NCI-H446 (cell line): ENCODE measurements around the gene SALL4.
"Not testable (repeated sequence)": the region's sequence is repeated elsewhere in the genome, so short reads cannot be mapped to it uniquely, and the experiment has no call there.

Experiments
- DNase-seq, 2 experiments: peaks; one replicate each; lab custom pipeline; 2025; lab: John Stamatoyannopoulos, UW

The SALL4 gene

DNA sequence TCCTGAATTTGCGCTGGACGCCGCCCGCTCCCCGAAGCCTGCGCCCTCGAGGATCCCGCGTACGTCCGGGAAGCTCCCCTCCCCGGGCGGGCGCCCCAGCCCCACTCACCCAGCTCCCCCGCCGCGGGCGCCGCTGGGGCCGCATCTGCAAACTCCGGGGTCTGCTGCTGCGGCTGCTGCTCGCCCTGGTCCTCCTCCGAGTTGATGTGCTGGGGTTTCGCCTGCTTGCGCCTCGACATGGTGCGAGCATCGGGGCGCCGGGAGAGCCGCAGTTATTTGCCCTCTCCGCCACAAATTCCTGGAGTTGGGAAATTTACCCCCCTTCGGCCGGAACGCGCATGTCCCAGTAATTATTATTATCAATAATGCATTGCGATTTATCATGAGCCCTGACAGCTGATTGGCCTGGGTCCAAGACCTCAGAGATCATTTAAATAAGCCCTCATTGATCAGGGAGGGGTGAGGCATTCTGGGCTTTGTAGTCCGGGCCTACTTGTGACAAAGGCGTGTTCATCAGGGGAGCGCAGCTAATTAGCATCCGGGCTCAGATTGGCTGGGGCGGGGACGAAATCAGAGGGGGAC is at the start of gene SALL4:
Gene SALL4, minus strand, starts transcription at position 352 of the 582 bp plus-strand sequence. Its CDS starts 113 bp downstream, at position 239.
- no peak for DNase-seq

DNA sequence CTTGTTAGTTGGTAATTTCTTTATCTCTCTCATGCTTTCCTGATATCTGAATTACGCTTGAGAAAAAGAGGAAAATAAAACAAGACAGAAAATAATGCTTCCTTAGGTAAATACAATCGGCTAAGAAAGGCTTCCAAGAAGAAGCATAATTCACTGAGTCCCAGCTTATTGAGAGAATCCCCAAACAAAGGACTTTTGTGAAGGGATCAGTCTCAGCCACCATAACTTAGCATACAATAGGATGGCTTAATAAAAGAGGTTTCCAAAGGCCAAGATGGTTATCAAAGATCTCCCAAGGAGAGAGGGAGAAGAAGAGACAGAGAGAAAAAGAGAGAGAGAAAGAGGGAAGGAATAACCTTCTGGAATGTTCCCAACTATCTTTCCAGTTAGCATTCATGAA is 46.0 kb upstream of the SALL4 start:
- no peak for DNase-seq

DNA sequence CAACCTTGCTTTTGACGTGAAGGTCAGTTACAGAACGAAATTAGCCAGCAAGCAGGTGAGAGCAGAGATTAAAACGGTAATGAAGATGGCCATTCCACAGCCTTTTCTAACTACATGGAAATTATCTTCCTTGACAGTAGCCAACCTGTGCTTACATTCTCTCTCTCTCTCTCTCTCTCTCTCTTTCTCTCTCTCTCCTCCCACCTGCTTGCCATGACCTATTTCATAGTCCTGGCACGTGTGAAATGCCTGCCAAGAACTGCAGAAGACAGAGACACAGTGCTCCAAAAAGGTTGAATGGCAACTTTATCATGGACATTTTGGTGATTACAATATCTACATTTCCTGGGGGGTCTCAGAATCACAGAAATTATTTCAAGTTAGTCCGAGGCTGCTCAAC is 38.5 kb upstream of the SALL4 start:
- no peak for DNase-seq

GRCh38 chr20:51837876-51838420 is 35.6 kb upstream of the SALL4 start:
- DNase-seq: no peak

GRCh38 chr20:51837436-51837835 is 35.1 kb upstream of the SALL4 start:
- no peak for DNase-seq

DNA sequence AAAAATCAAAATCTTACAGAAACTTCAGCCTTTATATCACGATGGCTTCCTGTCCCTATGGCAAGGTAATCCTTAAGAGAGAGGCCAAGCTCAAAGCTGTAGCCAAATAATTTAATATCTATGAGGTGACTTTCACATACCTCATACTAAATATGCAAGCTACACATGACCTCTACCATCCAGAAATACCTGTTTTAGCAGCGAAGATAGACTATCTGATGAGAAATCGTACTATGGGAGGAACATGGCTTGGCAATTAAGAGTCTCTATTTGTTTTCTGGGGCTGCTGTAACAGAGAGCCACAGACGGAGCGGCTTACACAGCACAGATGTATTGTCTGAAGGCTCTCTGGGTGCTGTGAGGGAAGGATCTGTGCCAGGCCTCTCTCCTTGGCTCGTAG is 31.0 kb upstream of the SALL4 start:
- DNase-seq: no peak

DNA sequence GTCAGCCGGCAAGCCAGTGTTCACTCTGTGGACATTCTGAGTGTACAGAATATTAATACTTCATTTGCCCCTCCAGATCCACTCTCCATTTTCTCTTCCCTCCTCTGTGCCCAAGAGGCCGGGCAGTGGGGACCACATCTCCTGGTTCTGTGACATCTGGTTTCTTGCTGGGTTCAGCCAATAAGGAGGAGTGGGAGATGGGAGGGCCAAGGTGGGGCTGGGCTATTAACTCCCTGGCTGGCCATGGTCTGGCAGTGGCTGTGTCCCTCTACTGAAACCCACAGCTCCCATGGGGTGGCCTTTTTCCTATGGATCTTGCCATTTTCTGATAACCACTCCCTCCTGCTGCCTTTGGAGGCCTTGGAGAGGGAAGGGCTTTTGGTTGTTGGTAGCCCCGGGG is 30.0 kb upstream of the SALL4 start:
- DNase-seq: no peak

DNA sequence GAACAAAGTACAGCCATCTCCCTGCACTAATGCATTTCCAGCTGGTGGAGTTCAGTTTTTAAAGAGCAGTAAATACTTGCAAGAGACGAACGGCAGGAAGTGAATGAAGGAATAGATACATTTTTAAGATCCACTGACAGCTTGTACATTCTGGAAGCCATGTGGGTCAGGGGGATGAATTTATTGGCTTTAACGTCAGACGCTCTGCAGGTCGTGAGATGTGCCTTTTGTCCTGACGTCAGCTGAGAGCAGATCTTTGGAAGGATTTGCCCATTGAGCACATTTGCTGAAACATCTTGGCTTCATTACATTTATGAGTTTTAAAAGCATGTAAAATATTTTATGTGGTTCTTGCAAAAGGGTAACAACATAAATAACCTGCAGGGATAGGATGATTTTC is 29.5 kb upstream of the SALL4 start:
- DNase-seq: no peak

DNA sequence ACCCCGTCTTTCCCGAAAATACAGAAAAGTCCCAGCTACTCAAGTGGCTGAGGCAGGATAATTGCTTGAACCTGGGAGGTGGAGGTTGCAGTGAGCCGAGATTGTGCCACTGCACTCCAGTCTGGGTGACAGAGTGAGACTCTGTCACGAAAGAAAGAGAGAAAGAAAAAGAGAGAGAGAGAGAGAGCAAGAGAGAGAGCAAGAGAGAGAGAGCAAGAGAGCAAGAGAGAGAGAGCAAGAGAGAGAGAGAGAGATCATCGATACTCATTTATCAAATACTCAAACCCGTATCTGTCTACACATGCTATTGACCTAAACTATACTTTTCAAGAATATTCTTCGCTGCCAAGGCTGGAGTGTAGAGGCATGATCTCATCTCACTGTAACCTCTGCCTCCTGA is 28.2 kb upstream of the SALL4 start:
- DNase-seq: no peak

GRCh38 chr20:51828762-51829161 is 26.4 kb upstream of the SALL4 start:
- DNase-seq: no peak

DNA sequence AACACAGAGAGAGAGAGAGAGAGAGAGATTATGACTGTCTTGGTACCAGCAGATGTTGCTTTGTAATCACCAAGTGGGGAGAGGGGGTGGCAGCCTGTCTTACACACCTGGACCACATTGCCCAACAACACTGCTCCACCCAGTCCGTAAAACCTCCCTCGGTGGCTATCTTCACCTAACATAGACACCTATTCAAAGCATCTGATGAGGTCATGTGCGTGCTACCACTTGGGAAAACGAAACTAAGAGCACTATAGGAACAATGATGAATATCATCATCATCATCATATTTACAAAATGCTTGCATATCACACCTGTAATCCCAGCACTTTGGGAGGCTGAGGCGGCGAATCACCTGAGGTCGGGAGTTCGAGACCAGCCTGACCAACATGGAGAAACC is 24.1 kb upstream of the SALL4 start:
- DNase-seq: no peak

DNA sequence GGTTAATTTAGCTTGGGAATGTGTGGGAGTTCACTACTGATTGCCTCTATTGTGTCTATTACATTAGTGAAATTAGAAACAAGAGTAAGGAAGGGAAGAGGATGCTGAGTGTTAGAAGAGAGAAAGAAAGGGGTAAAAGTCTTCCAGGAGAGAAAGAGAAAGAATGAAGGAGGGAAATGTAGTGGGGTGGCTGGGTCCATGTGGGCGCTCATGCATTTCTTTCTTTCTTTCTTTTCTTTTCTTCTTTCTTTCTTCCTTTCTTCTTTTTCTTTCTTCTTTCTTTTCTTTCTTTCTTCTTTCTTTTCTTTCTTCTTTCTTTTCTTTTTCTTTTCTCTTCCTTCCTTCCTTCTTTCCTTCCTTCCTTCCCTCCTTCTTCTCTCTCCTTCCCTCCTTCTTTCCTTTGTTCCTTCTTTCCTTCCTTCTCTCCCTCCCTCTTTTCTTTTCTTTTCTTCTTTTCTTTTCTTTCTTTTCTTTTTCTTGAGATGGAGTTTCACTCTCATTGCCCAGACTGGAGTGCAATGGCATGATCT is 16.2 kb upstream of the SALL4 start:
- no peak for DNase-seq

DNA sequence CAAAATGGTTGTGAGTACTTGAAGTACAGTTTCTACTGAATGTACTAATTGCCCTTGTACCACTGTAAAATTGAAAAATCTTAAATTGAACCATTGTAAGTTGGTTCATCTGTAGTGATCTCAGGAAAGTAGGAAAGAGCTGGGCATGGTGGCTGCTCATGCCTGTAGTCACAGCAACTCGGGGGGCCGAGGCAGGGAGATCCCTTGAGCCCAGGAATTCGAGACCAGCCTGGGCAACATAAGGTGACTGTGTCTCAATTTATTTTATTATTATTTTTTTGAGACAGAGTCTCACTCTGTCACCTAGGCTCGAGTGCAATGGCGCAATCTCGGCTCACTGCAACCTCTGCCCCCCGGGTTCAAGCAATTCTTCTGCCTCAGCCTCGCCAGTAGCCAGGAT is 14.5 kb upstream of the SALL4 start:
- DNase-seq: not testable (repeated sequence)

GRCh38 chr20:51815383-51816076 is 13.2 kb upstream of the SALL4 start:
- DNase-seq: no peak

GRCh38 chr20:51812861-51813260 is 10.5 kb upstream of the SALL4 start:
- DNase-seq: no peak

GRCh38 chr20:51811514-51812128 is 9.3 kb upstream of the SALL4 start:
- DNase-seq: no peak

DNA sequence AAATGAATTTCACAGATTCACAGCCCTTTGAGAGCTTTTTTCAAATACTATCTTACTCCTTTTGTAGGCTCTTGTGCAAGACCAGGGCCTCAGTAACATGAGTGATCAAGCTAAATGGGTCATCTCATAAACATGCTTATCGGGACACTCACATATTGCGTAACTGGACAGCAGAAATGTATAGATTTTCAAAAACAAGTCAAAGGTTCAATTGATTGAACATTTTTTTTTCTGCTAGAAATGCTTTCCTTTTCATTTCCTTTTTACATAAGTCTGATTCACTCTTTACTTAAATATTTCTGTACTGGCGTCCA is 8.7 kb upstream of the SALL4 start:
- no peak for DNase-seq

GRCh38 chr20:51810155-51811041 is 8.1 kb upstream of the SALL4 start:
- no peak for DNase-seq

DNA sequence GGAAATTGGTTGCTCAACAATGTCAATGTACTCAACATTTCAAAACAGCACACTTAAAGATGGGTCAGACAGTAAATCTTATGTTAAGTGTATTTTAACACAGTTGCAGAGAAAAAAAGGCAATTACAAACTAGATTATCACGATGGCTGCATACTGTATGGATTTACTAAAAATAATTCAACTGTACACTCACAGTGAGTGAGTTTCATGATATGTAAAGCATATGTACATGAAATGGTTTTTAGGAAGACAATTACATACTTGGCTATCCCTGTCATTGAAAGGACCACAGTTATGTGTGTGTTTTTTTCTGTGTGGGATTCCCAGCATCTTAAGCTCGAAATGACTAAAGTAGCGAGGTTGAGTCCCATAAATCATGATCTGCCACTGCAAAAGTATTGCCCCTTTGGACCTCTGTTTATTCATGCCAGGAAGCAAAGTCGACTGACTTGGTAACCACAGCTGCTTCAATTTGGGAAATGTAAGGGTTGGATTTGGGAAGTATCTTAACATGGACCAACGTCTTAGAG is 5.5 kb upstream of the SALL4 start:
- no peak for DNase-seq

DNA sequence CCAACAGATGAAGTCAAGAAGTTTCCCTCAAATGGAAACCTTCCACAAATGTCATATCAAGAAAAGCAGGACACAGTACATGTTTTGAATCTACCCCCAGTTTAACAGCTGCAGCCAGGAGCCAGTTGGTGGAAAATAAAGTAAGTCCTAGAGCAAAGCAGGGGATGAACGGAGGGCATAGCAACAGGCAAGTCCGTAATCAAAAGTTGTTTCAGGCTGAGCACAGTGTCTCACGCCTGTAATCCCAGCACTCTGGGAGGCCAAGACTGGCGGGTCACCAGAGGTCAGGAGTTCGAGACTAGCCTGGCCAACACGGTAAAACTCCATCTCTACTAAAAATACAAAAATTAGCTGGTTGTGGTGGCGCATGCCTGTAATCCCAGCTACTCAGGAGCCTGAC is 2.4 kb upstream of the SALL4 start:
- DNase-seq: no peak

DNA sequence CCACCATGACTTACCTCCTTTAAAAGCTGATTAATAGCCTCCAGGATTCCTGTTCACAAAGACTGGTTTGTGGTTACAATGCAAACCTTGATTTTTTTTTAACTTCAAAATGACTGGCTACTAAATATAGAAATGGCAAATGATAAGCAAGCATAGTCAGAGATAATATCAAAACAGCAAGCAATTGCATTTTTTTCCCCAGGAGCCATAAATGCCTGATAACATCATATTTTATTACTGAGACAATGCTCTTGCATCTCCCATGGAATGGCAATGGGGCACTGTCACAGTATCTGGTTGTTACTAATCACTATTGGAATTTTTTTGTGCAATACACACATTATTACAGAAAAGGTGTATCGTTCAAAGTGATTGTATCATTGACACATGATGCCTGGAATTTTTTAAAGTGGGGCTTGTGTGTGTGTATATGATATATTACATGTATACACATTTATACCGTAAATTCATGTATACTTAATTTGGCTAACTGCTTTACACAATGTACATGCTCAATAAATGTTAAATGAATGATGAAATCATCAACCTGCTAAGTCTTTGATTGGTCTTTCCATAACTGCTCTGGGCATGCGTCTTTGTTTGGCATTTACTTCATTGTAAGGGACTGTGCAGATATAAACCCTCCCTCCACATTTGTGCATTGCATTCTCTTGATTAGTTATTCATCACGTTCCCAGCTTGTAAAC is 980 bp upstream of the SALL4 start:
- DNase-seq: no peak

- no peak for DNase-seq
Observed at GRCh38 chr20:51801823-51802123, 548 bp downstream of the SALL4 start.
